GM18517 (cell line): Measurements from ENCODE around the gene MYT1.
"Not testable (repeated sequence)": the region's sequence is repeated elsewhere in the genome, so short reads cannot be mapped to it uniquely, and the experiment has no call there.

ENCODE experiments used
- ATAC-seq: cut with Tn5 transposase; IDR thresholded peaks from one replicate; pipeline ENCODE4 v1.9.1; 2021; ENCODE audit warnings: mild to moderate bottlenecking, moderate library complexity; ENCODE audit not compliant: unreplicated experiment

MYT1 gene

DNA sequence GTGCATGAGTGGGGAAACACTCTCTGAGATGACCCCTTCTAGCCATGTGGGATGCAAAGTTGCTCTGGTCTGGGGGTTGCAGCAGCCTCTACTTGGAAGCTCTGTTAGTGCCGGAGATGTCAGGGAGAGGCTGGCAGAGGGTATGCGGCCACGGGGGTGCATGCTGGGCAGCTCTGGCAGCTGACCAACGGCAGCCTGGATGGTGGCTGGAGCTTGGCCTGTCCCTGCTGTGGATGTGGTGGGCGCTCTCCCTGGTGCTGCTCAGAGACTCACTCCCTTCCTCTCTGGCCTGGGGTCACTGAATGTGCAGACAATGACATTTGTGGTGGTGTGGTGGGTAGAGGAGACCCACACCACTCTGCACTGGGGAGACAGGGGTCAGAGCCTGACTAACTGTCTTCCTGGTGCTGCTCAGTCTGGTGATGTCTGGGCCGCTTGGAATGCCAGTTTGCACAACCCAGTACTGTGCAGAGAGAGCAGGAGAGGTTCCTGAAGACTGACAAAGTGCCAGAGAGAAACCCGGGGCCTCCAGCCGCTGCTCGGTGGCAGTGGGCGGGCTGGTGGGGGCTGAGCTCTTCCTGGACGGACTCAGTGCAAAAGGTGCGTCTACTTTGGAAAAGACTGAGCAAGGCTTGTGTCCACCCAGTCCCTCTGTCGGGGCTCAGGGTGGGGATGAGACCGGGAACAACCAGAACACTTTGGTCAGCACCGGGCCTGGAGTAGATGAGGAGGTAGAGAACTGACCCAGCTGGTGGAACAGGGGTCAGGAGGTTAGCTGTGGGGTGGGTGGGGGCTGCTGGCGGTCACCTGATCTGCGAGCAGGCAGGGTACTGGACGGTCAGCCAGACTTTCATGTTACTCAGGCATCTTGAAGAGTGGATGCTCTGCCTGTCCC, 2.7 kb downstream of the MYT1 start:
- ATAC-seq, result no peak

DNA sequence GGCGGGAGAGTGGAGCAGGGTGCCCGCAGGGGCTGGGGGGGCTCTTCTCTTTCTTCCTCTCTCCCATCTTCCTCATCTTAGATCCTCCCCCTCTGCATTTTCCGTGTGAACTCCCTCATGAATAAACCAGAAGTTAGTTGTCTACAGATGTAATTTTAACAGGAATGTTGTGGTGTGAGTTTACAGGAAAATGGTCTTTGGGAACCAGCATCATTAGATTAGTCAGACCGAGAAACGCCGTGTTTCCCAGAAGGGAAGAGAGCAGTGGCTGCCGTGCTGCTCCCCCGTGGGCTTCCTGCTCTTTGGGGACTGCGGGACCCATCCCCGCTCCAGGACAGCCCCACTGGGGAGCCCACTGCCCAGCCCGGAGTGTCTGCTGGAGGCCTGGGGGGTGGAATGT, 3.4 kb downstream of the MYT1 start:
- ATAC-seq, result no peak

DNA sequence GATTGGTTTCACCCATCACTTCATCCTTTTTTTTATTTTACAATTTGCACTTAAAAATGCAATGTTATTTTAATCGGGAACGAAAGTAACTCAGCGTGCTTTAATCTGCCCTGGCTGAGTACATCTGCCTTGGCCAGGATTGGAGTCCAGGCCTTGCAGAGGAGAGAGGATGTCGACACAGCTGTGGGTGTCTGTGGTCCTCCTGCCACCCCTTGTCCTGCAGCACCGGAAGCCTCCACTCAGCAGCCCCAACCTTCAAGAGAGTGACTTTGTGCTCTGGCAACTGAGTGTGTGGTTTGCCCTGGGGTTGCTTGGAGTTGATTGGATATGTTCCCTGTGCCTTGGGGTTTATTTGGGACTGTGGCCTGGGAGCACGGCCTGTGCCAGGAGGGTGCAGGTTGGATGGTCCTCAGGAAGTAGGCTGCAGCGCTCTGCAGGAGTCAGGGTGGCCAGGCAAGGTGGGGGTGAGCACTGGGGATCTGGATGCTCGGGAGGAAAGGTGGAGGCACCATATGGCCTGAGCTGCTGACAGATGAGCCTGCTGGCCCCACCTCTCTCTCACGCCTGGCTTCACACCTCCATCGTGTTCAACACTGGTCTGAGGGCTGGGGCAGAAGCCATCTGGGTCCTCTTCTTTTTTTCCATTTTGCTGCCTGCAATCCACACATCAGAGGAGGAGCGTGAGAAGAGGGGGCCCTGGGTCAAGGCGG, 4.3 kb downstream of the MYT1 start:
- no peak for ATAC-seq

- ATAC-seq, result no peak
Observed at GRCh38 chr20:64169091-64169560, 4.9 kb downstream of the MYT1 start.

DNA sequence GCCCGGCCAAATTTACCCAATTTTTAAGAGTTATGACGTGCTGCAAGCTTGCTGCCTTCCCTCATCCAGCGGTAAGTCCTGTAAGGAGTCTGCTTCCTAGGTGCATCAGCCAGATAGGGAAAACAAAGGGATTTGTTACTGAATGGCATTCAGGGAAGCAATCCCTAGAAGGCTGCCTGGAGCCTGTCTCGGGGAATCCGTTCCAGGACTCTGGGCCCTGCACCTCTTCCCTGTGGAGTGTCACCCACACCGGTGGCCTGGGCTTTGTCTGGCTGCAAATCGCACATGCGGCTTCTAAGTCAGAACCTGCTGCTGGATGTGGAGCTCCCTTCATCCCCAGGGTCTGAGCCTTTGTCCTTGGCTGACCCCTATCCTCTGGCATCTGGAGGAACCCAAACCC, 7.0 kb downstream of the MYT1 start:
- ATAC-seq, result no peak

DNA sequence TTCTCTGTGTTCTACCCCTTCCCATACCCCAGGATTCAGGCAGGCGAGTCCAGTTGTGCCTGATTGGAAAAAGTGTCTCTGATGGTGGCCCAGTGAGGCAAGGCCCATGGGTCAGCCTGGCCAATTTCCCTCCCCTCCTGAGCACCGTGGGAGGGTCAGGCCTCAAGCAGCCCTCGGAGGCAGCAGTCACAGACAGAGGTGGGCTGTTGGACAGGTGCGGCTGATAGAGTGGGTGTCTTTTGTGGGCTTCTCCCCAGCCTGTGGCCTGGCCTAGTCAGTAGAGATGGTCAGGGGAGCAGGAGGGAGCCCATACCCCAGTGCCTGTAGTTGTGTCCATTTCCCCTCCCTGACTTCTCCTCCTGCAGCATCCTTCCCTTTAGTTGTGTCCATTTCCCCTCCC, 8.9 kb downstream of the MYT1 start:
- ATAC-seq, result no peak

- ATAC-seq, result no peak
Observed at GRCh38 chr20:64176551-64176950, 12.3 kb downstream of the MYT1 start.

GRCh38 chr20:64176971-64177370, 12.7 kb downstream of the MYT1 start:
- ATAC-seq, result no peak

DNA sequence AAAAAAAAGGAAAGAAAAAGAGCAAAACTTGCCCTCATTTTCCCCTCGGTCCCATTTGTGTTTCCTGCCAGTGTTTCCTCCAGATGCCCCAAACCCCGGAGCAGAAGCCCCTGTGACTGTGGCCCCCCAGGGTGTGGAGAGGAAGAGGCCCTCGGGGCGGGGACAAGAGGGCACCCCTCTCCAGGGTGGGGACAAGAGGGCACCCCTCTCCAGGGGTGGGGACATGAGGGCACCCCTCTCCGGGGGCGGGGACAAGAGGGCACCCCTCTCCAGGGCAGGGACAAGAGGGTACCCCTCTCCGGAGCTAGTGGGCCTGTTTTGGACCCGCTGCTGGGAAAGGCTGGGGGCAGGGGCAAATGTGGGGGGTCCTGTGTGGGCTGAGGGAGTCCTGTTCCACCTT, 13.1 kb downstream of the MYT1 start:
- ATAC-seq, result no peak

- ATAC-seq, result no peak
Observed at GRCh38 chr20:64177787-64178186, 13.5 kb downstream of the MYT1 start.

- not testable (repeated sequence) for ATAC-seq
Observed at GRCh38 chr20:64178925-64179324, 14.7 kb downstream of the MYT1 start.

DNA sequence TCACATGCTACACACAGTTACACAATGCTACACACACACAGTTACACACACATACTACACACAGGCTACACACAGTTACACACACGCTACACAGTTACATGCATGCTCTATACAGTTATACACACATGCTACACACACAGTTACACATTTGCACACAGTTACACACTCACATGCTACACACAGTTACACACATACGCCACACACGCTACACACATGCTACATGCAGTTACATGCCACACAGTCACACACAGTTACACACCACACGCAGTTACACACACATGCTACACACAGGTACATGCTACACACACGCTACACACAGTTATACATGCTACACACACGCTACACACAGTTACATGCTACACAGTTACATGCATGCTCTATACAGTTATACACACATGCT, 15.6 kb downstream of the MYT1 start:
- no peak for ATAC-seq

DNA sequence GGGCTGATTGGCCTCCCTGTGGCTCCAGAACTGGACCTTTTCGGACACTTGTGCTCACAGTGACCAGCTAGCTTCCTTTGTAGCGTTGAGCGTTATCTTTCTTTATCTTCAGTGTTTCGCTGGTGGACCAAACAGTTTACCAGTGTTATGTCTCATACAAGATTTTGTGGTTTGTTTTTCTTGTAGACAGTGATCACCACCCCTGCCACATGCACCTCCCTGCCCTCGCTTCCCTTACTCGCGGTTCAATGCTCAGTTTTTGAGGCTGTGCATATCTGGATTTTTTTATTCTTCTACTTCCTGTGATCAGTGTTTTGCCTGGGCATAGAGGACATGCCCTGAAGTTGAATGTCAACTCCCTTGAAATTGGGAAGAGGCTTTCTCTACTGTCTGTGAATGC, 16.4 kb downstream of the MYT1 start:
- ATAC-seq, result no peak

DNA sequence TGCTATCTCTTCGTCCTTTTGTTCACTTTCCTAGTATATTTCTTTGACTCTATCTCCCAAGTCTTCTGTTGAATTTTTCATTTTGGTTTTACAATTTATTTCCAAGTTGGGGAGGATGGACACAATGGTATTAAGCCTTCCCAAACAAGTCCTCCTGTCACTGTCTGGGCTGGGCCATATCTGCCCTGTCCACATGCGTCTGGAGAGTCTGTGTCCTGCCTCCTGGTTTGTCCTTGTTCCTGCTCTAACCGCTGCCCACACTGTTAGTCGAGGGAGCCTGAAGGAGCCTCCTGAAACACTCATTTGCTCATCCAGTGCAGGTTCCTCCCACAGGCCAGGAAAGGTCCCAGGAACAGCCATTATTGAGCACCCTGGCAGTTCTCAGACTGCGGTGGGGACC, 17.1 kb downstream of the MYT1 start:
- no peak for ATAC-seq

- ATAC-seq, result no peak
Observed at GRCh38 chr20:64182146-64182865, 18.1 kb downstream of the MYT1 start.

GRCh38 chr20:64183313-64183712, 19.1 kb downstream of the MYT1 start:
- ATAC-seq, result no peak

- ATAC-seq, result no peak
Observed at GRCh38 chr20:64184795-64185194, 20.5 kb downstream of the MYT1 start.

GRCh38 chr20:64185276-64185900, 21.1 kb downstream of the MYT1 start:
- no peak for ATAC-seq

DNA sequence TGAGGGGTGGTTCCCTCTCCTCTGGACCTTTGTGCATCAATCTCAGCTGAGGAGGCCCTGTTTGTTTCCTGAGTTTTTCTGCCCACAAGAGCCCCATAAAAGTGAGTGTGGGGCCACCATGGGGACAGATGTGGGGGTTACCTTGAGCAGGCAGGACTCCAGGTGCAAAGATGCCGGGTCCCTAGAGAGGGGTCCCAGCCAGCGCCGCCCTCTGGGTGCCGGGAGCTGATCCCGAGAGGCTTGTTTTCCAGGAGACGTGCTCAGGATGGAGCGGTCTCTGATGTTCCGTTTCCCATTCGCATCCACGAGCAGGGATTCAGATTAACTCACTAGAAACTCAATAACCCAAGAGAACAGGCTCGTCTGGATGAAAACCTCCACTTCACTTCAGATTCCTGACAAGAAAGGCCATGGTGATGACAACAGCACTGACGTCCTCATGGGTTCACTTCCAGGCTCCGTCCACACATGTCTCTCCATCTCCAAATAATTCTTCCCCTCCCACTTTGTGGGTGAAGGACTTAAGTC, 21.9 kb downstream of the MYT1 start:
- ATAC-seq, result no peak

- ATAC-seq, result not testable (repeated sequence)
Observed at GRCh38 chr20:64187213-64187612, 23.0 kb downstream of the MYT1 start.

- no peak for ATAC-seq
Observed at GRCh38 chr20:64188091-64188490, 23.8 kb downstream of the MYT1 start.
